GM13977 (cell line): ENCODE measurements around the gene ALDOA.

Experiments
- DNase-seq: peaks from one replicate; pipeline ENCODE4 v3.0.0; 2012; ENCODE audit warnings: low spot score
- CTCF ChIP-seq: IDR thresholded peaks from 2 replicates; pipeline ENCODE4 v1.5.1; 2012; ENCODE audit warnings: mild to moderate bottlenecking, control low read depth; ENCODE audit not compliant: insufficient read depth; ENCODE audit errors: extremely low read depth, missing control alignments
- in situ Hi-C: fragments of 300-500 bp; cut with MboI; formaldehyde crosslinking; loops from one replicate; pipeline ENCODE4 v1.12.0; 2022; ENCODE audit warnings: low sequenced_read_pairs, low pct_unique_long_range_greater_than_20kb, mixed read lengths, inconsistent platforms; ENCODE audit not compliant: unreplicated experiment

ALDOA gene

DNA sequence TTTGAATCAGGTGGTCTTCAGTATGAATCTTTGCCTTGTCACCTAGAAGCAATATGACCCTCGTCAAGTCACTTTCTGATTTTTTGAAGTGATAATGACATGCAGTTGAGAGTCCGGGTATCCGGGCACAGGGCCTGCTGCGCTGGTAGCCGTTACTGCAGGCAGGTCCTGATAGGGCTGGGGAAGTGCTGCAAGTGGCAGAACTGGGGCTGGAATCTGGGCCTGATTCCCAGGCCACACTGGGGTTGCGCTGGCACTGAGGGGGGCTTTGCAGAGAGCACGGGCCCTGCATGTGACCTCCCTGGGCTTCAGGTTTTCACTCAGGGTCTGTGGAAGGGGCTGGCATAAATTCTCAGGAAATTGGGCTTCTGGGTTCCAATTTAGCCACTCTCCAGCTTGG, 13.2 kb downstream of the ALDOA start:
- in situ Hi-C loops, result no loop called here
- no peak for DNase-seq
- TF ChIP-seq CTCF, result no peak

GRCh38 chr16:30079480-30079879, 13.9 kb downstream of the ALDOA start:
- DNase-seq, result no peak
- in situ Hi-C loops, result no loop called here
- TF ChIP-seq CTCF, result no peak

GRCh38 chr16:30082545-30083090, 17.1 kb downstream of the ALDOA start:
- TF ChIP-seq CTCF, result peak; percentile 5
- in situ Hi-C loops, result no loop called here
- DNase-seq, result no peak

DNA sequence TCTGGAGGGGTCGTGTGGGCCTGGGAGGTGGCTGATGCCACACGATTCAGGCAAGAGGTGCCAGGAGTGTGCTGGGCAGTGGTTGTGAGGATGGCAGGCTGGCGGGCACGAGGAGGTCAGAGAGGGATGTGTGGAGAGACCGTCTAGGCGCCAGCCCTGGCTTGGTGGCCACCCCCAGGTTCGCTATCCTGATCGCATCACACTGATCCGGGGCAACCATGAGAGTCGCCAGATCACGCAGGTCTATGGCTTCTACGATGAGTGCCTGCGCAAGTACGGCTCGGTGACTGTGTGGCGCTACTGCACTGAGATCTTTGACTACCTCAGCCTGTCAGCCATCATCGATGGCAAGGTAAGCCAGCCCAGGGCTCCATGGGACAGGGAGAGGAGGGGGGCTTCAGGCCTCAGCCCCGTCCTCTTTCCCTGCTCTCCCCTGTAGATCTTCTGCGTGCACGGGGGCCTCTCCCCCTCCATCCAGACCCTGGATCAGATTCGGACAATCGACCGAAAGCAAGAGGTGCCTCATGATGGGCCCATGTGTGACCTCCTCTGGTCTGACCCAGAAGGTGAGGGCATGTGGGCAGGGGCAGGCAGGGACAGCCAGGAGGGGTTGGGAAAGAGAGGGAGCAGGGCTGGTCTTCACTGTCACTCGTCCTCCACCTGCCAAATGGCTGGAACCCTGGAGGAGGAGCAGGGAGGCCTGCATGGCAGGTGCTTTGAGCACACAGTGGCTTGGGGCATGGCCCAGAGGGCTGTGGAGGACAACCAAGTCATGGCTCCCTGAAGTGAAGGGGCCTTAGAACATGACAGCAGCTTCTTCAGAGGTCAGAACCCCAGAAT, 17.9 kb downstream of the ALDOA start:
- DNase-seq, result no peak
- in situ Hi-C loops, result no loop called here
- TF ChIP-seq CTCF, result no peak

DNA sequence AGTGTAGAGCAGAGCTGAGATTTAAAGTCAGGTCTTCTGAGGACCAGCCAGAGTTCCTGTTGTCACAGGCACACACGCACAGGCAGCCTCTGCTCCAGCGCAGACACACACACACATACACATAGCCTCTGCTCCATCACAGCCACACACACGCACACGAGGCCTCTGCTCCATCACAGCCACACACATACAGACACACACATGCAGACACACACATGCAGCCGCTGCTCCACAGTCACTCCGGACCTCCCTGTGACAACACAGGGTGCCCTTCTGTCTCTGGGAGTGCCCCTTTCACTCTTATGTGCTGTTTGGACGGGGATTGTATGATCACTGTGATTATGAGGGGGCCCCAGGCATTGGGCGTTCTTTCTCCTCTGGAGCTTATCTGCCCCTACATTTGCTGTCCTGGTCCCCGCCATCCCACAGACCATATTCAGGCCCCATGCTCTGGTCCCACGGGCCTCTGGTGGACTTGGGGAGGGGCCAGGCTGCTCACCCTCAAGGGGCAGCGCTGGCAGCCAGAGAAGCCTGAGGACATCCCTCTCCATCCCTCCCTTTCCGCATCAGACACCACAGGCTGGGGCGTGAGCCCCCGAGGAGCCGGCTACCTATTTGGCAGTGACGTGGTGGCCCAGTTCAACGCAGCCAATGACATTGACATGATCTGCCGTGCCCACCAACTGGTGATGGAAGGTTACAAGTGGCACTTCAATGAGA, 18.7 kb downstream of the ALDOA start:
- no peak for TF ChIP-seq CTCF
- no peak for DNase-seq
- in situ Hi-C loops, result no loop called here

GRCh38 chr16:30084816-30085159, 19.2 kb downstream of the ALDOA start:
- no peak for DNase-seq
- no peak for TF ChIP-seq CTCF
- in situ Hi-C loops, result no loop called here
